Keratinocyte (primary cell): ENCODE data around the gene TAF1D. TPM values are rescaled to one million over a fixed set of nuclear protein-coding genes. Genes with fewer than 3 reads are reported as not detected.

Experiments used
- DNase-seq: peaks from one replicate; pipeline ENCODE4 v3.0.0-alpha.2; 2011; ENCODE audit warnings: low read depth, missing footprints, low spot score
- FAIRE-seq: peaks from 2 replicates; lab custom pipeline; 2011; peaks lifted over from hg19 to GRCh38; lab: Jason Lieb, UNC
- H2AFZ ChIP-seq: 2 replicates; pipeline ENCODE4 v1.6.0; 2012; ENCODE audit warnings: low read length, control low read depth, inconsistent platforms; ENCODE audit not compliant: control insufficient read depth
- H3K27ac ChIP-seq: 2 replicates; pipeline ENCODE4 v1.5.1; 2011; ENCODE audit warnings: low read length; ENCODE audit not compliant: control insufficient read depth, insufficient read depth
- H3K27me3 ChIP-seq: 3 replicates; pipeline ENCODE4 v1.6.0; 2011; ENCODE audit warnings: low read length; ENCODE audit not compliant: control insufficient read depth, insufficient read depth; ENCODE audit errors: extremely low read depth
- H3K36me3 ChIP-seq, 2 experiments: 2 replicates in 1 of 2; 3 replicates in 1 of 2; pipeline ENCODE4 v1.5.1; 2011; ENCODE audit warnings: low read length in 2 of 2, mild to moderate bottlenecking in 1 of 2; ENCODE audit not compliant: control insufficient read depth in 2 of 2, insufficient read depth in 2 of 2; ENCODE audit errors: extremely low read depth in 1 of 2
- H3K4me1 ChIP-seq: 3 replicates; pipeline ENCODE4 v1.5.1; 2011; ENCODE audit warnings: low read length; ENCODE audit not compliant: control insufficient read depth, insufficient read depth; ENCODE audit errors: extremely low read depth
- H3K4me2 ChIP-seq: 3 replicates; pipeline ENCODE4 v1.6.0; 2011; ENCODE audit warnings: low read depth, low read length; ENCODE audit not compliant: control insufficient read depth, insufficient read depth; ENCODE audit errors: extremely low read depth
- H3K4me3 ChIP-seq, 3 experiments: fragments of 200-600 bp in 1 of 3; sonication (generic) in 1 of 3; 2 replicates in 2 of 3; 3 replicates in 1 of 3; pipeline ENCODE4 v1.5.1; 2011 to 2016; ENCODE audit warnings: low read length in 3 of 3, mild to moderate bottlenecking in 3 of 3, control low read depth in 2 of 3, inconsistent platforms in 1 of 3, low read depth in 1 of 3, mixed read lengths in 1 of 3, mixed run types in 1 of 3, moderate library complexity in 1 of 3; ENCODE audit not compliant: control insufficient read depth in 2 of 3, insufficient read depth in 2 of 3; ENCODE audit errors: extremely low read depth in 1 of 3
- H3K79me2 ChIP-seq: 2 replicates; pipeline ENCODE4 v1.6.0; 2012; ENCODE audit warnings: low read length; ENCODE audit not compliant: control insufficient read depth, insufficient read depth
- H3K9ac ChIP-seq: 3 replicates; pipeline ENCODE4 v1.6.0; 2011; ENCODE audit warnings: low read length; ENCODE audit not compliant: control insufficient read depth, insufficient read depth; ENCODE audit errors: extremely low read depth
- H3K9me1 ChIP-seq: 3 replicates; pipeline ENCODE4 v1.6.0; 2011; ENCODE audit warnings: low read length; ENCODE audit not compliant: control insufficient read depth, insufficient read depth; ENCODE audit errors: extremely low read depth
- H3K9me3 ChIP-seq: 2 replicates; pipeline ENCODE4 v1.5.1; 2012; ENCODE audit warnings: low read depth, low read length; ENCODE audit not compliant: control insufficient read depth
- H4K20me1 ChIP-seq: 3 replicates; pipeline ENCODE4 v1.6.0; 2011; ENCODE audit warnings: low read length; ENCODE audit not compliant: control insufficient read depth, insufficient read depth; ENCODE audit errors: extremely low read depth
- CTCF ChIP-seq, 3 experiments: IDR thresholded peaks in 1 of 3; conservative IDR thresholded peaks in 1 of 3; optimal IDR thresholded peaks in 1 of 3; 2 replicates in 2 of 3; 3 replicates in 1 of 3; pipeline versions ENCODE3 to v1.5.1; 2011; ENCODE audit warnings: low read length in 3 of 3, mild to moderate bottlenecking in 3 of 3, moderate library complexity in 2 of 3, control low read depth in 1 of 3, inconsistent platforms in 1 of 3; ENCODE audit not compliant: insufficient read depth in 2 of 3; ENCODE audit errors: extremely low read depth in 1 of 3
- EZH2 ChIP-seq: IDR thresholded peaks from one replicate; pipeline ENCODE4 v1.6.1; 2012; ENCODE audit warnings: inconsistent platforms, mild to moderate bottlenecking, low read length, moderate library complexity
- dilution Hi-C: fragments of 300-500 bp; cut with MboI; formaldehyde crosslinking; loops from one replicate; pipeline ENCODE4 v1.7.0; 2020; ENCODE audit warnings: low sequenced_read_pairs; ENCODE audit not compliant: extremely low pct_ligation_motif_present
- polyA plus RNA-seq, 5 experiments: library from polyadenylated mRNA; depleted of rRNA in 3 of 5; stranded (reverse) in 3 of 5; stranded (forward) in 1 of 5; unstranded in 1 of 5; fragments of >200 nt; gene quantifications; 1 replicate in 1 of 5; 2 replicates in 3 of 5; 3 replicates in 1 of 5; pipeline versions ENCODE4 v1.2.1 to v1.2.3, GENCODE V29; 2011 to 2012; ENCODE audit warnings: missing spikeins in 2 of 5, low read depth in 1 of 5, low replicate concordance in 1 of 5

The TAF1D gene
- polyA plus RNA-seq, 1 donor (not counting 4 experiments of a cell fraction or from before 2014, with no cell fraction given) = 224 TPM

- H3K9me3 ChIP-seq = no peaks in the 10 kb centered on the region
- H3K79me2 ChIP-seq = no peaks in the 10 kb centered on the region
- H3K27ac ChIP-seq = no peak overlapping the region
- no peaks in the 10 kb centered on the region for H3K4me1 ChIP-seq
- no peaks in the 10 kb centered on the region for H3K27me3 ChIP-seq
- FAIRE-seq (no peak), DNase-seq (no peak)
- no peaks in the 10 kb centered on the region for H3K9me1 ChIP-seq
- H3K4me3 ChIP-seq = no peak overlapping the region
- no peak overlapping the region for H3K9ac ChIP-seq
- no peak overlapping the region for H3K4me2 ChIP-seq
- TF ChIP-seq CTCF (optimal IDR thresholded peaks at IDR 0.05 in 1 of 3, IDR thresholded peaks at IDR 0.05 in 1 of 3, conservative IDR thresholded peaks at IDR 0.05 in 1 of 3; ENCODE audit: extremely low read depth in 1 of 3, insufficient read depth in 2 of 3, low read length in 3 of 3) = no peak
- no peak for TF ChIP-seq EZH2
- H4K20me1 ChIP-seq = no peaks in the 10 kb centered on the region
- H2AFZ ChIP-seq = no peak overlapping the region
- no peaks in the 10 kb centered on the region for H3K36me3 ChIP-seq
- dilution Hi-C loops = no loop called here
Observed at GRCh38 chr11:93773601-93774200, 32.4 kb upstream of the TAF1D start.

- Histone ChIP-seq H3K4me1 (no peaks in the 10 kb centered on the region), H3K27me3 (no peaks in the 10 kb centered on the region), H3K9me3 (no peaks in the 10 kb centered on the region), H3K9ac (no peak overlapping the region), H3K4me2 (no peak overlapping the region), H3K4me3 (no peak overlapping the region), H3K36me3 (no peaks in the 10 kb centered on the region), H3K9me1 (no peaks in the 10 kb centered on the region), H3K27ac (no peak overlapping the region), H3K79me2 (no peaks in the 10 kb centered on the region), H2AFZ (no peak overlapping the region), H4K20me1 (no peaks in the 10 kb centered on the region)
- no peak for TF ChIP-seq EZH2
- no peak for TF ChIP-seq CTCF (optimal IDR thresholded peaks at IDR 0.05 in 1 of 3, IDR thresholded peaks at IDR 0.05 in 1 of 3, conservative IDR thresholded peaks at IDR 0.05 in 1 of 3; ENCODE audit: extremely low read depth in 1 of 3, insufficient read depth in 2 of 3, low read length in 3 of 3)
- FAIRE-seq = no peak
- dilution Hi-C loops = no loop called here
- no peak for DNase-seq
Observed at GRCh38 chr11:93773045-93773477, 31.8 kb upstream of the TAF1D start.
